ENCODE data around the gene PHLDA2. TPM values are rescaled to one million over a fixed set of nuclear protein-coding genes. Genes with fewer than 3 reads are reported as not detected.

The PHLDA2 gene
- total and polyA plus RNA-seq, 9 of the 15 experiments (the other 6 are each of a cell fraction or from before 2014, with no cell fraction given): 0.43 to 42.4 (median 4.7) TPM

DNA sequence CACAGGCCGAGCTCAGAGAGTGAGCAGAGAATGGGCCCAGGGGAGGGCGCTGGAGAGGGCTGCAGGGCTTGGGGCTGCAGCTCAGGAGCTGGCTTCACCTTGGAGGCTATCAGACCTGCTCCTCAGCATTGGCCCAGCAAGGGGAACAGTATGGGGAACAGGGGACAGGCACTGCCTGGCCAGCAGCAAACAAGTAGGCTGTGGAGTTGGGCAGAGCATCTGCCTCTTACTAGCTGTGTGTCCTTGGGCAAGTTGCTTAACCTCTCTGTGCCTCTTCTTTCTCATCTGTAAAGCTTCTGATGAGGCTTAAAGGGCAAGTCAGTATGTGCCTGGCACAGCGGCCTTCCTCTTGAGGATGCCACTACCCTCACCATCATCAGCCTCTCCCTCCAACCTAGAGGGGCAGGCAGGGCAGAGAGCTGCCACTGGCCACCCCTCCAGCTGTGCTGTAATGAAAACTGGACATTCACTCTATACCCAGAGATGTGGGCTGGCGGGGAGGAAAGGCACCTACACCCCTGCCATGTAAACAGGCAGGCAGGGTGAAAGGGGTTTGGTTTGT, 36.2 kb downstream of the PHLDA2 start (continued):
- TF ChIP-seq, protein P1, sequence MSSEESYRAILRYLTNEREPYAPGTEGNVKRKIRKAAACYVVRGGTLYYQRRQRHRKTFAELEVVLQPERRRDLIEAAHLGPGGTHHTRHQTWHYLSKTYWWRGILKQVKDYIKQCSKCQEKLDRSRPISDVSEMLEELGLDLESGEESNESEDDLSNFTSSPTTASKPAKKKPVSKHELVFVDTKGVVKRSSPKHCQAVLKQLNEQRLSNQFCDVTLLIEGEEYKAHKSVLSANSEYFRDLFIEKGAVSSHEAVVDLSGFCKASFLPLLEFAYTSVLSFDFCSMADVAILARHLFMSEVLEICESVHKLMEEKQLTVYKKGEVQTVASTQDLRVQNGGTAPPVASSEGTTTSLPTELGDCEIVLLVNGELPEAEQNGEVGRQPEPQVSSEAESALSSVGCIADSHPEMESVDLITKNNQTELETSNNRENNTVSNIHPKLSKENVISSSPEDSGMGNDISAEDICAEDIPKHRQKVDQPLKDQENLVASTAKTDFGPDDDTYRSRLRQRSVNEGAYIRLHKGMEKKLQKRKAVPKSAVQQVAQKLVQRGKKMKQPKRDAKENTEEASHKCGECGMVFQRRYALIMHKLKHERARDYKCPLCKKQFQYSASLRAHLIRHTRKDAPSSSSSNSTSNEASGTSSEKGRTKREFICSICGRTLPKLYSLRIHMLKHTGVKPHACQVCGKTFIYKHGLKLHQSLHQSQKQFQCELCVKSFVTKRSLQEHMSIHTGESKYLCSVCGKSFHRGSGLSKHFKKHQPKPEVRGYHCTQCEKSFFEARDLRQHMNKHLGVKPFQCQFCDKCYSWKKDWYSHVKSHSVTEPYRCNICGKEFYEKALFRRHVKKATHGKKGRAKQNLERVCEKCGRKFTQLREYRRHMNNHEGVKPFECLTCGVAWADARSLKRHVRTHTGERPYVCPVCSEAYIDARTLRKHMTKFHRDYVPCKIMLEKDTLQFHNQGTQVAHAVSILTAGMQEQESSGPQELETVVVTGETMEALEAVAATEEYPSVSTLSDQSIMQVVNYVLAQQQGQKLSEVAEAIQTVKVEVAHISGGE (CRISPR knock-in tag; IDR thresholded peaks at IDR 0.05): no peak
- no peak for TF ChIP-seq EP400 (IDR thresholded peaks at IDR 0.05)
- no peak for TF ChIP-seq DNMT1 (IDR thresholded peaks at IDR 0.05)
- no peak for TF ChIP-seq ZNF184 (CRISPR knock-in tag; IDR thresholded peaks at IDR 0.05)
- no peak for TF ChIP-seq ARID2 (IDR thresholded peaks at IDR 0.05)
- TF ChIP-seq, protein P2, sequence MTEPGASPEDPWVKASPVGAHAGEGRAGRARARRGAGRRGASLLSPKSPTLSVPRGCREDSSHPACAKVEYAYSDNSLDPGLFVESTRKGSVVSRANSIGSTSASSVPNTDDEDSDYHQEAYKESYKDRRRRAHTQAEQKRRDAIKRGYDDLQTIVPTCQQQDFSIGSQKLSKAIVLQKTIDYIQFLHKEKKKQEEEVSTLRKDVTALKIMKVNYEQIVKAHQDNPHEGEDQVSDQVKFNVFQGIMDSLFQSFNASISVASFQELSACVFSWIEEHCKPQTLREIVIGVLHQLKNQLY (CRISPR knock-in tag; conservative IDR thresholded peaks at IDR 0.05): no peak
- TF ChIP-seq, protein P3, sequence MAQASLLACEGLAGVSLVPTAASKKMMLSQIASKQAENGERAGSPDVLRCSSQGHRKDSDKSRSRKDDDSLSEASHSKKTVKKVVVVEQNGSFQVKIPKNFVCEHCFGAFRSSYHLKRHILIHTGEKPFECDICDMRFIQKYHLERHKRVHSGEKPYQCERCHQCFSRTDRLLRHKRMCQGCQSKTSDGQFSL (CRISPR knock-in tag; IDR thresholded peaks at IDR 0.05): no peak
- TF ChIP-seq, protein P3 (tag; IDR thresholded peaks at IDR 0.05): no peak
- TF ChIP-seq, protein P4, sequence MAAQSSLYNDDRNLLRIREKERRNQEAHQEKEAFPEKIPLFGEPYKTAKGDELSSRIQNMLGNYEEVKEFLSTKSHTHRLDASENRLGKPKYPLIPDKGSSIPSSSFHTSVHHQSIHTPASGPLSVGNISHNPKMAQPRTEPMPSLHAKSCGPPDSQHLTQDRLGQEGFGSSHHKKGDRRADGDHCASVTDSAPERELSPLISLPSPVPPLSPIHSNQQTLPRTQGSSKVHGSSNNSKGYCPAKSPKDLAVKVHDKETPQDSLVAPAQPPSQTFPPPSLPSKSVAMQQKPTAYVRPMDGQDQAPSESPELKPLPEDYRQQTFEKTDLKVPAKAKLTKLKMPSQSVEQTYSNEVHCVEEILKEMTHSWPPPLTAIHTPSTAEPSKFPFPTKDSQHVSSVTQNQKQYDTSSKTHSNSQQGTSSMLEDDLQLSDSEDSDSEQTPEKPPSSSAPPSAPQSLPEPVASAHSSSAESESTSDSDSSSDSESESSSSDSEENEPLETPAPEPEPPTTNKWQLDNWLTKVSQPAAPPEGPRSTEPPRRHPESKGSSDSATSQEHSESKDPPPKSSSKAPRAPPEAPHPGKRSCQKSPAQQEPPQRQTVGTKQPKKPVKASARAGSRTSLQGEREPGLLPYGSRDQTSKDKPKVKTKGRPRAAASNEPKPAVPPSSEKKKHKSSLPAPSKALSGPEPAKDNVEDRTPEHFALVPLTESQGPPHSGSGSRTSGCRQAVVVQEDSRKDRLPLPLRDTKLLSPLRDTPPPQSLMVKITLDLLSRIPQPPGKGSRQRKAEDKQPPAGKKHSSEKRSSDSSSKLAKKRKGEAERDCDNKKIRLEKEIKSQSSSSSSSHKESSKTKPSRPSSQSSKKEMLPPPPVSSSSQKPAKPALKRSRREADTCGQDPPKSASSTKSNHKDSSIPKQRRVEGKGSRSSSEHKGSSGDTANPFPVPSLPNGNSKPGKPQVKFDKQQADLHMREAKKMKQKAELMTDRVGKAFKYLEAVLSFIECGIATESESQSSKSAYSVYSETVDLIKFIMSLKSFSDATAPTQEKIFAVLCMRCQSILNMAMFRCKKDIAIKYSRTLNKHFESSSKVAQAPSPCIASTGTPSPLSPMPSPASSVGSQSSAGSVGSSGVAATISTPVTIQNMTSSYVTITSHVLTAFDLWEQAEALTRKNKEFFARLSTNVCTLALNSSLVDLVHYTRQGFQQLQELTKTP (IDR thresholded peaks at IDR 0.05; ENCODE audit: low read depth in 1 of 2, partially characterized antibody in 2 of 2): no peak
- peak; percentile 97 for TF ChIP-seq BCOR (IDR thresholded peaks at IDR 0.05)
- TF ChIP-seq, protein P5, sequence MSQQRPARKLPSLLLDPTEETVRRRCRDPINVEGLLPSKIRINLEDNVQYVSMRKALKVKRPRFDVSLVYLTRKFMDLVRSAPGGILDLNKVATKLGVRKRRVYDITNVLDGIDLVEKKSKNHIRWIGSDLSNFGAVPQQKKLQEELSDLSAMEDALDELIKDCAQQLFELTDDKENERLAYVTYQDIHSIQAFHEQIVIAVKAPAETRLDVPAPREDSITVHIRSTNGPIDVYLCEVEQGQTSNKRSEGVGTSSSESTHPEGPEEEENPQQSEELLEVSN (IDR thresholded peaks at IDR 0.05; ENCODE audit: borderline replicate concordance in 1 of 2, extremely low read depth in 1 of 2, insufficient read depth in 1 of 2, insufficient read length in 1 of 2, low read depth in 1 of 2, low read length in 1 of 2, poor library complexity in 1 of 2, severe bottlenecking in 1 of 2): no peak
- TF ChIP-seq SP2 (IDR thresholded peaks at IDR 0.05; ENCODE audit: extremely low read depth, low read depth, low read length, poor library complexity, severe bottlenecking): no peak
- TF ChIP-seq SRSF7 (optimal IDR thresholded peaks at IDR 0.05; ENCODE audit: low read depth, low read length): no peak
- TF ChIP-seq, protein P6, sequence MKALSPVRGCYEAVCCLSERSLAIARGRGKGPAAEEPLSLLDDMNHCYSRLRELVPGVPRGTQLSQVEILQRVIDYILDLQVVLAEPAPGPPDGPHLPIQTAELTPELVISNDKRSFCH (CRISPR knock-in tag; IDR thresholded peaks at IDR 0.05): no peak
- TF ChIP-seq, protein P6 (tag; IDR thresholded peaks at IDR 0.05): 0 out of 2 replicates have a peak, but pooled peaks have one; percentile 0
- TF ChIP-seq ZNF431 (CRISPR knock-in tag; IDR thresholded peaks at IDR 0.05): no peak

Measured in K562 (cell line).